HEK293 (cell line): ENCODE results near the gene PFAS.

Experiments used
- BCL11A ChIP-seq: fragments of 450-650 bp; formaldehyde crosslinking; IDR thresholded peaks from 2 replicates; pipeline ENCODE4 v1.5.1; 2016; ENCODE audit warnings: low read depth, missing biosample characterization, missing genetic modification characterization
- GLI4 ChIP-seq: fragments of 450-650 bp; formaldehyde crosslinking; IDR thresholded peaks from 2 replicates; pipeline ENCODE4 v1.5.1; 2016; ENCODE audit warnings: missing biosample characterization, missing genetic modification characterization
- PRDM2 ChIP-seq: fragments of 450-650 bp; formaldehyde crosslinking; IDR thresholded peaks from 2 replicates; pipeline ENCODE4 v1.5.1; 2016; ENCODE audit warnings: missing biosample characterization, missing genetic modification characterization, borderline replicate concordance
- SCRT1 ChIP-seq: fragments of 450-650 bp; formaldehyde crosslinking; IDR thresholded peaks from 2 replicates; pipeline ENCODE4 v1.5.1; 2016; ENCODE audit warnings: missing biosample characterization, missing genetic modification characterization, borderline replicate concordance
- YY1 ChIP-seq: fragments of 450-650 bp; formaldehyde crosslinking; IDR thresholded peaks from 2 replicates; pipeline ENCODE4 v1.5.1; 2018; ENCODE audit warnings: missing biosample characterization, missing genetic modification characterization
- ZBTB6 ChIP-seq: fragments of 450-650 bp; formaldehyde crosslinking; IDR thresholded peaks from 2 replicates; pipeline ENCODE4 v1.5.1; 2017; ENCODE audit warnings: missing biosample characterization, missing genetic modification characterization
- ZBTB7A ChIP-seq: fragments of 450-650 bp; formaldehyde crosslinking; IDR thresholded peaks from 2 replicates; pipeline ENCODE4 v1.5.1; 2016; ENCODE audit warnings: low read depth, missing biosample characterization, missing genetic modification characterization
- ZBTB8A ChIP-seq: fragments of 450-650 bp; formaldehyde crosslinking; IDR thresholded peaks from 2 replicates; pipeline ENCODE4 v1.5.1; 2016; ENCODE audit warnings: missing biosample characterization, missing genetic modification characterization
- ZIC2 ChIP-seq: fragments of 450-650 bp; formaldehyde crosslinking; IDR thresholded peaks from 2 replicates; pipeline ENCODE4 v1.5.1; 2016; ENCODE audit warnings: missing biosample characterization, missing genetic modification characterization
- ZNF138 ChIP-seq: fragments of 450-650 bp; formaldehyde crosslinking; IDR thresholded peaks from 2 replicates; pipeline ENCODE4 v1.5.1; 2016; ENCODE audit warnings: missing biosample characterization, missing genetic modification characterization, borderline replicate concordance
- ZNF16 ChIP-seq: fragments of 450-650 bp; formaldehyde crosslinking; IDR thresholded peaks from 2 replicates; pipeline ENCODE4 v1.5.1; 2016; ENCODE audit warnings: low read depth, missing biosample characterization, missing genetic modification characterization
- ZNF223 ChIP-seq: fragments of 450-650 bp; formaldehyde crosslinking; IDR thresholded peaks from 2 replicates; pipeline ENCODE4 v1.5.1; 2016; ENCODE audit warnings: missing biosample characterization, missing genetic modification characterization
- ZNF394 ChIP-seq: fragments of 450-650 bp; formaldehyde crosslinking; IDR thresholded peaks from 2 replicates; pipeline ENCODE4 v1.5.1; 2016; ENCODE audit warnings: missing biosample characterization, missing genetic modification characterization, mild to moderate bottlenecking, moderate library complexity, borderline replicate concordance
- ZNF571 ChIP-seq: fragments of 450-650 bp; formaldehyde crosslinking; IDR thresholded peaks from 2 replicates; pipeline ENCODE4 v1.5.0; 2017; ENCODE audit warnings: missing biosample characterization, missing genetic modification characterization
- ZNF629 ChIP-seq: fragments of 450-650 bp; formaldehyde crosslinking; IDR thresholded peaks from 2 replicates; pipeline ENCODE4 v1.5.1; 2017; ENCODE audit warnings: missing biosample characterization, missing genetic modification characterization
- ZNF639 ChIP-seq: fragments of 450-650 bp; formaldehyde crosslinking; IDR thresholded peaks from 2 replicates; pipeline ENCODE4 v1.5.1; 2016; ENCODE audit warnings: missing biosample characterization, missing genetic modification characterization
- ZNF654 ChIP-seq: fragments of 450-650 bp; formaldehyde crosslinking; IDR thresholded peaks from 2 replicates; pipeline ENCODE4 v1.5.1; 2016; ENCODE audit warnings: low read depth, missing biosample characterization, missing genetic modification characterization
- ZNF664 ChIP-seq: fragments of 450-650 bp; formaldehyde crosslinking; IDR thresholded peaks from 2 replicates; pipeline ENCODE4 v1.5.1; 2016; ENCODE audit warnings: missing biosample characterization, missing genetic modification characterization
- ZNF785 ChIP-seq: fragments of 450-650 bp; formaldehyde crosslinking; IDR thresholded peaks from 2 replicates; pipeline ENCODE4 v1.5.1; 2016; ENCODE audit warnings: missing biosample characterization, missing genetic modification characterization
- ZSCAN18 ChIP-seq: fragments of 450-650 bp; formaldehyde crosslinking; IDR thresholded peaks from 2 replicates; pipeline ENCODE4 v1.5.1; 2016; ENCODE audit warnings: missing biosample characterization, missing genetic modification characterization
- ZSCAN4 ChIP-seq: fragments of 450-650 bp; formaldehyde crosslinking; IDR thresholded peaks from 2 replicates; pipeline ENCODE4 v1.5.1; 2017; ENCODE audit warnings: missing biosample characterization, missing genetic modification characterization

The PFAS gene

GRCh38 chr17:8226536-8227237 lies 22.4 kb upstream of the PFAS start (continued):
- peak; percentile 38; the same call in 1 of the 2 replicates for TF ChIP-seq ZSCAN18 (tag by site-specific recombination)
- TF ChIP-seq ZNF654 (tag by site-specific recombination): peak; percentile 16
- peak; percentile 60 for TF ChIP-seq ZBTB8A (tag by site-specific recombination)
- no peak for TF ChIP-seq ZNF785
- no peak for TF ChIP-seq ZIC2
- TF ChIP-seq ZBTB7A (tag by site-specific recombination): 0 out of 2 replicates have a peak, but pooled peaks have one; percentile 35
- no peak for TF ChIP-seq SCRT1 (tag by site-specific recombination)
- 0 out of 2 replicates have a peak, but pooled peaks have one; percentile 5 for TF ChIP-seq ZNF664 (tag by site-specific recombination)
- no peak for TF ChIP-seq PRDM2 (tag by site-specific recombination)
- 0 out of 2 replicates have a peak, but pooled peaks have one; percentile 4 for TF ChIP-seq ZBTB6 (tag by site-specific recombination)
- no peak for TF ChIP-seq GLI4 (tag by site-specific recombination)
- TF ChIP-seq ZNF394: peak; percentile 73
- no peak for TF ChIP-seq ZNF138
- TF ChIP-seq BCL11A (tag by site-specific recombination): peak; percentile 94
- no peak for TF ChIP-seq ZNF571
- peak; percentile 80 for TF ChIP-seq ZNF639
- TF ChIP-seq ZNF16: 0 out of 2 replicates have a peak, but pooled peaks have one; percentile 35
- peak; percentile 29; the same call in 1 of the 2 replicates for TF ChIP-seq YY1 (tag by site-specific recombination)
- TF ChIP-seq ZSCAN4 (tag by site-specific recombination): no peak; the same call in 1 of the 2 replicates
- TF ChIP-seq ZNF629 (tag by site-specific recombination): peak; percentile 83
- no peak for TF ChIP-seq ZNF223 (tag by site-specific recombination)
